AG04449 (cell line): ENCODE results near the gene ELP2.

ENCODE experiments used
- CTCF ChIA-PET: fragments of 350-600 bp; formaldehyde crosslinking; extraction: SDS; loops from one replicate; lab custom pipeline; 2021; ENCODE audit warnings: antibody characterized with exemption; lab: Yijun Ruan, JAX
- POLR2A ChIA-PET: fragments of 400-600, 350-600 bp; formaldehyde crosslinking; extraction: SDS; loops from one replicate; lab custom pipeline; 2020; ENCODE audit warnings: antibody characterized with exemption, inconsistent platforms; lab: Yijun Ruan, JAX
- DNase-seq: peaks from one replicate; pipeline ENCODE4 v3.0.0-alpha.2; 2010; ENCODE audit warnings: low read depth, low spot score
- H3K4me3 ChIP-seq: 2 replicates; pipeline ENCODE4 v1.5.1; 2011; ENCODE audit warnings: low read depth, mild to moderate bottlenecking, control low read depth, low read length
- TF ChIP-seq, protein P1 (sequence below): IDR thresholded peaks from one replicate; pipeline ENCODE4 v1.5.1; 2011; ENCODE audit warnings: mild to moderate bottlenecking, moderate library complexity, low read length, control low read depth, inconsistent platforms; ENCODE audit not compliant: insufficient read depth; ENCODE audit errors: missing control alignments

The ELP2 gene

DNA sequence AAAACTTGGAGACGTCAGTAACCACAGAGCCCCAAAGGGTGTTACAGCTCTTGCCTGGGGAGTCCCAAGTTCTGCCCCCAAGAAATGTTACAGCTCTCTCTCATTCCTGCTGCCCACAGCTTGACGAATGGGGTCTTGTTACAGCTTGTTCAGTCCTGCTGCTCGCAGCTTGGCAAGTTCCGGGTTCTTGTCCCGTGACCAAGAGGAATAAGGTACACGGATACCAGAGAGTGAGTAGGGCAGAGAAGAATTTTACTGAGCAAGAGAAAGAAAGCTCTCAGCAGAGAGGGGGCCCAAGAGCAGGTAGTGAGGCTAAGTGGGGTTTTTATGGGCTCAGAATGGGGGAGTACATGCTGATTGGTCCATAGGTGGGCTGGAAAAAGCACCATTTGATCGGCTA is 27.8 kb upstream of the ELP2 start:
- H3K4me3 ChIP-seq: no peak overlapping the region
- no peak for DNase-seq
- ChIA-PET POLR2A (no interaction called here), CTCF (interaction anchor here (9.9 kb wide), 1 partner anchor 181 kb away, joined by 289 read pairs; no protein-coding TSS in a partner anchor)
- TF ChIP-seq, protein P1, sequence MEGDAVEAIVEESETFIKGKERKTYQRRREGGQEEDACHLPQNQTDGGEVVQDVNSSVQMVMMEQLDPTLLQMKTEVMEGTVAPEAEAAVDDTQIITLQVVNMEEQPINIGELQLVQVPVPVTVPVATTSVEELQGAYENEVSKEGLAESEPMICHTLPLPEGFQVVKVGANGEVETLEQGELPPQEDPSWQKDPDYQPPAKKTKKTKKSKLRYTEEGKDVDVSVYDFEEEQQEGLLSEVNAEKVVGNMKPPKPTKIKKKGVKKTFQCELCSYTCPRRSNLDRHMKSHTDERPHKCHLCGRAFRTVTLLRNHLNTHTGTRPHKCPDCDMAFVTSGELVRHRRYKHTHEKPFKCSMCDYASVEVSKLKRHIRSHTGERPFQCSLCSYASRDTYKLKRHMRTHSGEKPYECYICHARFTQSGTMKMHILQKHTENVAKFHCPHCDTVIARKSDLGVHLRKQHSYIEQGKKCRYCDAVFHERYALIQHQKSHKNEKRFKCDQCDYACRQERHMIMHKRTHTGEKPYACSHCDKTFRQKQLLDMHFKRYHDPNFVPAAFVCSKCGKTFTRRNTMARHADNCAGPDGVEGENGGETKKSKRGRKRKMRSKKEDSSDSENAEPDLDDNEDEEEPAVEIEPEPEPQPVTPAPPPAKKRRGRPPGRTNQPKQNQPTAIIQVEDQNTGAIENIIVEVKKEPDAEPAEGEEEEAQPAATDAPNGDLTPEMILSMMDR: no peak

DNA sequence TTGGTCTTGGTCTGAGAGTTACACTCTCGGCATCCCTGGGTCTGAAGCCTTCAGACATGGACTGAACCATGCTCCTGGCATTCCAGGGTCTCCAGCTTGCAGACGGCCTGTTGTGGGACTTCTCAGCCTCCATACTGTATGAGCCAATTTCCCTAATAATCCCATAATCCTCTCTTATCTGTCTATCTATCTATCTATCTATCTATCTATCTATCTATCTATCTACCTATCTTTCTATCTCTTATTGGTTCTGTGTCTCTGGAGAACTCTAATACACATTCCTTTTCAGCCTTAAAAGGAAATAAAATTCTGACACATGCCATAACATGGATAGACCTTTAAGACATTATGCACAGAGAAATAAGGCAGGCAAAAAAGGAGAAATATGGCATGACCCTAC is 24.9 kb upstream of the ELP2 start:
- DNase-seq: no peak
- H3K4me3 ChIP-seq: no peak overlapping the region
- POLR2A ChIA-PET: no interaction called here
- CTCF ChIA-PET: interaction anchor here (1.1 kb wide), 1 partner anchor 20 kb away, joined by 3 read pairs; no protein-coding TSS in a partner anchor
- TF ChIP-seq, protein P1: no peak

DNA sequence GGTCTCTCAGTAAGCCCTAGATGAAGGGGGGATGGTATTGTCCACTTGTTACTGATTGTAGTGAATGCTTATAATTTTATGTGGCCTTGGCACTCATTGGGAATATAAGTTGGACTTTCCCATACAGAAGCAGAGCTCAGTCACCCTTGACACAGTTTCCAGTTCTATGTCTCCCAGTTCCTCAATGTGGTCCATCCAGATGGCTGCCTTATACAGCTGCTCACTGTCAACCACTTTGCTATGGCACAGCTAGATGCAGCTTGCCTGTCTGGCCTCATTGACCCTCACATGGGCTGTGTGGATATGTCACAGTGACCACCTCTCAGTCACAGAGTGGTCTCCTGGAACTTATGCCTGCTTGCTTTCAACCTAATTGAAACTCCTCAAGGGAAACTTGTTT is 22.2 kb upstream of the ELP2 start:
- ChIA-PET POLR2A (no interaction called here), CTCF (interaction anchor here (1.0 to 1.3 kb wide), 3 partner anchors 12 to 22 kb away, joined by 3 to 4 read pairs (median 3); partner anchors contain the start of gene SLC39A6)
- no peak for DNase-seq
- no peak overlapping the region for H3K4me3 ChIP-seq
- TF ChIP-seq, protein P1: no peak

DNA sequence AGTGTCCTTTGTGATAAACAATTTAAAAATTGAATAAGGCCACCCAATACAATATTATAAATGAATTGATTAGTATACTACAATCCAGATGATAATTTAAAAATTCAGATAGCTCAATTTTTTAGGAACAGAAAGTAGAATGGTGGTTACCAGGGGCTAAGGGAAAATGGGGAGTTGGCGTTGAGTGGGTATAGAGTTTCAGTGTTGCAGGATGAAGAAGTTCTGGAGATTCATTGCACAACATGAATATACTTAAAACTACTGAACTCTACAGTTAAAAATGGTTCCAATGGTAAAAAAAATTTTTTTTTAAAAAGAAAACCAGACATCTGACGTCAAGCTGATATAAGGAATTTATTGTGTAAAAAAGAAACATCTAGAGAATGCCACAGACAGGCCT is 21.5 kb upstream of the ELP2 start:
- ChIA-PET CTCF (interaction anchor here (1.0 to 1.3 kb wide), 5 partner anchors 11 to 90 kb away, joined by 3 to 4 read pairs (median 4); partner anchors contain the start of gene SLC39A6), POLR2A (no interaction called here)
- TF ChIP-seq, protein P1: no peak
- DNase-seq: no peak
- no peak overlapping the region for H3K4me3 ChIP-seq

DNA sequence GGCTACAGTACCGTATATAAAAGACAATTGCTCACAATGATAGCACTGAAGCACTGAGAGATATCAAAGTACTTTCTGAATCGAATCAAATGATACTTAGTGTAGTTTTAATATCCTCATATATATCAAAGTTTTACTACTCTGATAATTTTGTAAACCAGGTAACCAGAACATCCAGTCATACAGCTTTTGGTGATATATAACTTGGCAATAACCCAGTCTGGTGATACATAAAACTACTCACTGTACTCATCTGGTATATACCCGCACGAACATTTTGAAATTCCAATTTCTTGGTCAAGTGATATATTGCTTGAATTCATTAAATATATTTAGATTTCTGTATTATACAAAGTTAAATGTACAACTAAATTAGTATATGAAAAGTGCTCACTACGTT is 21.1 kb upstream of the ELP2 start:
- no peak overlapping the region for H3K4me3 ChIP-seq
- ChIA-PET POLR2A (no interaction called here), CTCF (interaction anchor here (1.0 to 1.2 kb wide), 2 partner anchors 11 to 91 kb away, joined by 4 read pairs; no protein-coding TSS in a partner anchor)
- TF ChIP-seq, protein P1: no peak
- no peak for DNase-seq

DNA sequence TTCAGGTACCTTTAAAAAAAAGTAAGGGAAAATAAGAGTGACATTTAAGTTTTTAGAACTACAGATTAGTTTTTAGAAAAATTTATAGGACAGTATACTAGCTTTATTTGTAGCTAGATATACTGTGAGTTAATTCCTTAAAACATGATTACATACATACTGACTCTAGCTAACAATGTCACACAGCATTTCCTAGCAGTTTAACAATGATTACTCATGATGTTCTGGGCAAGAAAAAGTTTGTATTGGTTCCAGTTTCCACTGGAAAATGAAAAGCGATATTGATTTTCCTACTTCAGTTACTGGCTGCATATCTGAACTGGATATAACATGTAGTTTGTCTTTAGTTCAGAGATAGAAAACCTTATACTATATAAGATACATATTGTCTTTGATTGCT is 20.0 kb upstream of the ELP2 start:
- no peak overlapping the region for H3K4me3 ChIP-seq
- ChIA-PET CTCF (interaction anchor here (0.8 to 1.3 kb wide), 3 partner anchors 14 to 175 kb away, joined by 3 to 5 read pairs (median 4); no protein-coding TSS in a partner anchor), POLR2A (no interaction called here)
- TF ChIP-seq, protein P1: no peak
- DNase-seq: no peak
